Progenitor cell of endocrine pancreas (in vitro differentiated cells): Measurements from ENCODE around the gene PTPRQ. TPM values are rescaled to one million over a fixed set of nuclear protein-coding genes. Genes with fewer than 3 reads are reported as not detected.
A peak's percentile ranks its signal among the peaks of the same experiment; 100 is the strongest.

Experiments
- DNase-seq: peaks from one replicate; pipeline ENCODE4 v3.0.0; 2021; ENCODE audit warnings: low spot score; ENCODE audit not compliant: unreplicated experiment
- H3K27ac Mint-ChIP-seq: 2 replicates; pipeline ENCODE4 v1.8.0; 2021; ENCODE audit warnings: mild to moderate bottlenecking, moderate library complexity, mixed read lengths
- H3K27me3 Mint-ChIP-seq: 2 replicates; pipeline ENCODE4 v1.8.0; 2021; ENCODE audit warnings: mixed read lengths
- H3K36me3 Mint-ChIP-seq: 2 replicates; pipeline ENCODE4 v1.8.0; 2022; ENCODE audit warnings: mixed read lengths; ENCODE audit not compliant: insufficient read depth
- H3K4me1 Mint-ChIP-seq: 2 replicates; pipeline ENCODE4 v1.8.0; 2021; ENCODE audit warnings: low read depth, mixed read lengths
- H3K4me3 Mint-ChIP-seq: 2 replicates; pipeline ENCODE4 v1.8.0; 2021; ENCODE audit warnings: low read depth, mild to moderate bottlenecking, moderate library complexity, mixed read lengths
- H3K9me3 Mint-ChIP-seq: 2 replicates; pipeline ENCODE4 v1.8.0; 2021; ENCODE audit warnings: low read depth, mixed read lengths
- total RNA-seq: library from RNA; stranded (reverse); gene quantifications from 2 replicates; pipeline ENCODE4 v1.2.1, GENCODE V29; 2021
- TF ChIP-seq, protein P1 (sequence below): fragments of 200-600 bp; sonication (generic); IDR thresholded peaks from one replicate; pipeline ENCODE4 v1.5.0; 2021; ENCODE audit warnings: antibody characterized with exemption, mild to moderate bottlenecking; ENCODE audit not compliant: unreplicated experiment

The PTPRQ gene
- total RNA-seq, 1 donor from 2014 or later: 0.19 TPM

DNA sequence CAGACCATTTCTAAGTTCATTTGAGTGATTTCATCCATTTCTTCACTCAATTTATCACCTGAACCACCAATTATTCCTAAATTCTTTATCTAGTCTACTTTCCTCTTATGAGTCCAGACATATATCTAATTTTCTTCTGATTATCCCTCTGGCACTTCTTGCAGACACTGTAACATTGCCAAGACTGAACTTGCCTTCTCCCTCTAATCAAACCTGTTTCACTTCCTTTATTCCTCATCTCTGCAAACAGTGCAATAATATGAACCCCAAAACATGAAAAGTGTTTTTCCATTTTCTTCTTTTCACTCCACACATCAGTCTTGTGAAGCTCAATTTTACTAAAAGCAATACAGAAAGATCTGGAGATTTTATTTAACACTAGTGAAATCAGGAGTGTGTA lies 37.8 kb upstream of the PTPRQ start:
- H3K9me3 Mint-ChIP-seq: no peaks in the 10 kb centered on the region
- no peaks in the 10 kb centered on the region for H3K36me3 Mint-ChIP-seq
- TF ChIP-seq, protein P1, sequence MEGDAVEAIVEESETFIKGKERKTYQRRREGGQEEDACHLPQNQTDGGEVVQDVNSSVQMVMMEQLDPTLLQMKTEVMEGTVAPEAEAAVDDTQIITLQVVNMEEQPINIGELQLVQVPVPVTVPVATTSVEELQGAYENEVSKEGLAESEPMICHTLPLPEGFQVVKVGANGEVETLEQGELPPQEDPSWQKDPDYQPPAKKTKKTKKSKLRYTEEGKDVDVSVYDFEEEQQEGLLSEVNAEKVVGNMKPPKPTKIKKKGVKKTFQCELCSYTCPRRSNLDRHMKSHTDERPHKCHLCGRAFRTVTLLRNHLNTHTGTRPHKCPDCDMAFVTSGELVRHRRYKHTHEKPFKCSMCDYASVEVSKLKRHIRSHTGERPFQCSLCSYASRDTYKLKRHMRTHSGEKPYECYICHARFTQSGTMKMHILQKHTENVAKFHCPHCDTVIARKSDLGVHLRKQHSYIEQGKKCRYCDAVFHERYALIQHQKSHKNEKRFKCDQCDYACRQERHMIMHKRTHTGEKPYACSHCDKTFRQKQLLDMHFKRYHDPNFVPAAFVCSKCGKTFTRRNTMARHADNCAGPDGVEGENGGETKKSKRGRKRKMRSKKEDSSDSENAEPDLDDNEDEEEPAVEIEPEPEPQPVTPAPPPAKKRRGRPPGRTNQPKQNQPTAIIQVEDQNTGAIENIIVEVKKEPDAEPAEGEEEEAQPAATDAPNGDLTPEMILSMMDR: no peak
- peaks cover 3% of the 10 kb centered on the region for H3K27me3 Mint-ChIP-seq
- H3K4me3 Mint-ChIP-seq: no peak overlapping the region
- H3K4me1 Mint-ChIP-seq: no peaks in the 10 kb centered on the region
- no peak overlapping the region for H3K27ac Mint-ChIP-seq
- no peak for DNase-seq

DNA sequence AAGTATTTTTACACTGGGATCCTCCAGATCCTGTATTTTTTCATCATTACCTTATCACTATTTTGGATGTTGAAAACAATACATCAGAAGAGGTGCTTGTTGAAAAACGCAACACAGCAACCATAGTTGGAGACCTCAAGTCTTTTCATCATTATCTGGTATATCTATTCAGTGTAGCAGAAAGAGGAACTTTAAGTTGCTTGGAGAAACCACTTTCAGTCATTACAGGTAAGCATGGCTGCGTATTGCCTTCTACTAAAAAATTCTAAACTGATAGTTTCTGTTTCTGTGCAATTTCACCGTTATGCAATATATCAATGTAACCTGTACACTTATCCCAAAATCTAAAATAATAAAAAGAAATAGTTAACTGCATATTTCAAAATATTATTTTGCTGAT lies 32.2 kb upstream of the PTPRQ start:
- Mint-ChIP-seq H3K9me3 (no peaks in the 10 kb centered on the region), H3K27ac (no peak overlapping the region), H3K4me3 (no peak overlapping the region), H3K36me3 (no peaks in the 10 kb centered on the region), H3K27me3 (peaks cover 3% of the 10 kb centered on the region), H3K4me1 (no peaks in the 10 kb centered on the region)
- no peak for DNase-seq
- TF ChIP-seq, protein P1: no peak

DNA sequence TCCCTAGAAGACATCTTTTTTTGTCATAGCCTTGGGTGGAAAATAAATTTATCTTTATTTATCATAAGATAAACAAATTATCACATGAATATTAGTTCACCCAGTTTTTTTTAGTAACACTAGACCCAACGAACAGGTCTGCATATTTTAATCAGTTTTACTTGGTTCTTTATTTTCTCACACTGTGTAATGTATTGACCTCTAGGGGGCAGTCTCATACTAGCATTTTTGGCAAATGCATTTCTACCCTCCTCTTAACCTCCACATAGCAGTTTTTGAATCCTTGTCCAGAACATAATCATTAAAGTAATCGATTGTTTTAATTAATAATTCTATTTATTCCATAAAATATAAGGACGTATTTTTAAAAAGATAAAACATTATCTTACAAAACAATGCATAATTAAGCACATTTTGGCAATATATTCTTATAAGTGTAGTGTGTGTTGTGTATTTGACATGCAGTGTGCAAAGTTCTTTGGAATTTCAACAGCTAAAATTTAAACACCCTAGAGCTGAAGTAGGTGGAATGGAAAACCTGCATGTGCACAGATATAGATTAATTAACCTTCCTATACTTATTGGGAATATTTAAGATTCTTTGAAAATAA lies 31.6 kb upstream of the PTPRQ start:
- no peaks in the 10 kb centered on the region for H3K4me1 Mint-ChIP-seq
- no peaks in the 10 kb centered on the region for H3K9me3 Mint-ChIP-seq
- peaks cover 3% of the 10 kb centered on the region for H3K27me3 Mint-ChIP-seq
- TF ChIP-seq, protein P1: peak; percentile 95
- H3K27ac Mint-ChIP-seq: no peak overlapping the region
- H3K4me3 Mint-ChIP-seq: no peak overlapping the region
- DNase-seq: no peak
- H3K36me3 Mint-ChIP-seq: no peaks in the 10 kb centered on the region

DNA sequence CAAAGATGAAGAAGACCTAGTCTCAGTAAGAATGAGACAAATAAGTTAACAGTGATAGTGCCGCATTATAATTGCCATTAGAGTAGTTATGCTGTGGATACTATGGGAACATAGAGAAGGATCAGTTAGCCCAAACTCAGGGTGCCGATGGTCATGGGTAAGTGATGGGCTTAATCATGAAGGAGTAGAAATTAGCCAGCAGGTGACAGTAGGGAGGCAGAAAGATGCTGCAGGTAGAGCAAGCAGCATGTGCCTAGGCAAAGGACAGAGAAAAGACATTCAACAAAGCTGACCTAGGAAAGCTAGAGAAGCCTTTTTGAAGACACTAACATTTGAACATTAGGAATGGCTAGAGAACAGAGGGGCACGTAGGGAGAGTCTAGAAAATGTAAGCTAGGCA lies 30.6 kb upstream of the PTPRQ start:
- no peak overlapping the region for H3K27ac Mint-ChIP-seq

DNA sequence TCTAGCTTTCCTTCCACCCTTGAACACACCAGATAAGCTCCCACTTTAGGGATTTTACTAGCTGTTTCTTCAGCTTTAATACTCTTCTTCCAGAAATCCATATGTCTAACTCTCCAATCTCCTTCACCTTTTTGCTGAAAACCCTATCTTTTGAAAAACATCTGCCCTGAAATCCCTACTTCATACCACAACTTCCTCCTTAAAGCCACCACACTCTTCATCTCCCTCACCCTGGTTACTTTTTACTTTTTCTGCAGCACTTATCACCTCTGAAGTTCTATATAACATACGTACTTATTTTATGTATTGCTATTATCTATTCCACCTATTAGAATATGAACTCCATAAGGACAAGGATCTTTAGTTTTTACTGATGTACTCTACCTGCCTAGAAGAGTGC lies 28.6 kb upstream of the PTPRQ start:
- no peak for DNase-seq
- no peak overlapping the region for H3K27ac Mint-ChIP-seq
- no peaks in the 10 kb centered on the region for H3K9me3 Mint-ChIP-seq
- no peak overlapping the region for H3K4me3 Mint-ChIP-seq
- H3K4me1 Mint-ChIP-seq: peaks cover 4% of the 10 kb centered on the region
- no peaks in the 10 kb centered on the region for H3K36me3 Mint-ChIP-seq
- peaks cover 2% of the 10 kb centered on the region for H3K27me3 Mint-ChIP-seq
- TF ChIP-seq, protein P1: no peak

More for the DNA sequence above, 30.6 kb upstream of the PTPRQ start:
- Mint-ChIP-seq H3K27me3 (peaks cover 3% of the 10 kb centered on the region), H3K36me3 (no peaks in the 10 kb centered on the region), H3K4me3 (no peak overlapping the region), H3K9me3 (no peaks in the 10 kb centered on the region), H3K4me1 (no peaks in the 10 kb centered on the region)
- no peak for DNase-seq
- TF ChIP-seq, protein P1: no peak
